ENCODE data around the gene CCDC34. TPM values are rescaled to one million over a fixed set of nuclear protein-coding genes. Genes with fewer than 3 reads are reported as not detected.

Gene CCDC34
- total RNA-seq, 1 donor from 2014 or later, result 4.3 TPM

DNA sequence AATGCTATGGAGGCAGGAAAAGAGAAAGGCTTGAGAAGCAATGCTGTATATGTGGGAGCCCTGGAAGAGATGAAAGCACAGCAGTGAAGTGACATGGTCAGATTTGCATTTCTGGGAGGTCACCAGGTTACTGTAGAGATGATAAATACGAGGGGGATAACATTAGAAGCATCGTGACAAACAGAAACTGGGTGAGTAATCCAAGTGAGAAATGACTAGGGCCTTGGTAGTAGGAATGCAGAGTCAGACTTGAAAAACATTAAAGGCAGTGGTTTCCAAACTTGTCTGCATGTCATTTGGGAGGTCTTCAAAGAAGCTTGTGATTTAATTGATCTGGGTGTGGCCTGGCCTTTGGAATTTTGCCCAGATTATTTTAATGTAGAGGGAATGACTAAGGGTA, 43.9 kb downstream of the CCDC34 start:
- no peak for DNase-seq (ENCODE audit: low spot score)
- Mint-ChIP-seq H3K9me3 (ENCODE audit: low read depth) (peaks cover 7% of the 10 kb centered on the region), H3K27me3 (ENCODE audit: low read depth) (no peaks in the 10 kb centered on the region), H3K4me1 (ENCODE audit: low read depth) (peaks cover 47% of the 10 kb centered on the region), H3K27ac (ENCODE audit: unreplicated experiment) (no peak overlapping the region), H3K4me3 (ENCODE audit: unreplicated experiment) (no peak overlapping the region), H3K36me3 (ENCODE audit: low read depth) (peaks cover 5% of the 10 kb centered on the region)
- TF ChIP-seq, protein P1, sequence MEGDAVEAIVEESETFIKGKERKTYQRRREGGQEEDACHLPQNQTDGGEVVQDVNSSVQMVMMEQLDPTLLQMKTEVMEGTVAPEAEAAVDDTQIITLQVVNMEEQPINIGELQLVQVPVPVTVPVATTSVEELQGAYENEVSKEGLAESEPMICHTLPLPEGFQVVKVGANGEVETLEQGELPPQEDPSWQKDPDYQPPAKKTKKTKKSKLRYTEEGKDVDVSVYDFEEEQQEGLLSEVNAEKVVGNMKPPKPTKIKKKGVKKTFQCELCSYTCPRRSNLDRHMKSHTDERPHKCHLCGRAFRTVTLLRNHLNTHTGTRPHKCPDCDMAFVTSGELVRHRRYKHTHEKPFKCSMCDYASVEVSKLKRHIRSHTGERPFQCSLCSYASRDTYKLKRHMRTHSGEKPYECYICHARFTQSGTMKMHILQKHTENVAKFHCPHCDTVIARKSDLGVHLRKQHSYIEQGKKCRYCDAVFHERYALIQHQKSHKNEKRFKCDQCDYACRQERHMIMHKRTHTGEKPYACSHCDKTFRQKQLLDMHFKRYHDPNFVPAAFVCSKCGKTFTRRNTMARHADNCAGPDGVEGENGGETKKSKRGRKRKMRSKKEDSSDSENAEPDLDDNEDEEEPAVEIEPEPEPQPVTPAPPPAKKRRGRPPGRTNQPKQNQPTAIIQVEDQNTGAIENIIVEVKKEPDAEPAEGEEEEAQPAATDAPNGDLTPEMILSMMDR (IDR thresholded peaks at IDR 0.05), result no peak

DNA sequence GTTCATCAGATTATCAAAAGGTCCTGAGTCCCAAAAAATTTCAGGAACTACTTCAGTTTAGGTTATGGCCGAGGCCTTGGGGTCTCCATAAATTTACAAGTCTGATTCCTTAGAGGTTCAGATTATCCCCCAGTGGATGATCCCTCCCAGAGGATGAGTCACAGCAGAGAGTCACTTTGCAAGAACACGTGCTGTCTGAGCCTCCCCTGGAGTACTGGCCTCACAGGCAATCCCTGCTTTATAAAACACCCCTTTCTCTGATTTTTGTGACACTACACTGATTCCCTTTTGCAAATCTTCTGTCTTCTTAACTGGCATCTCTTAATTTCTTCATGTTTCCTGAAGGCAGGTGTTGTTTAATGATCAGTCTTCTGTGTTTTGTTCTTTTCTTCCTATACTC, 45.3 kb downstream of the CCDC34 start:
- Mint-ChIP-seq H3K4me3 (ENCODE audit: unreplicated experiment) (no peak overlapping the region), H3K27ac (ENCODE audit: unreplicated experiment) (no peak overlapping the region), H3K36me3 (ENCODE audit: low read depth) (peaks cover 3% of the 10 kb centered on the region), H3K9me3 (ENCODE audit: low read depth) (peaks cover 2% of the 10 kb centered on the region), H3K4me1 (ENCODE audit: low read depth) (peaks cover 52% of the 10 kb centered on the region), H3K27me3 (ENCODE audit: low read depth) (no peaks in the 10 kb centered on the region)
- TF ChIP-seq, protein P1 (IDR thresholded peaks at IDR 0.05), result no peak
- no peak for DNase-seq (ENCODE audit: low spot score)

DNA sequence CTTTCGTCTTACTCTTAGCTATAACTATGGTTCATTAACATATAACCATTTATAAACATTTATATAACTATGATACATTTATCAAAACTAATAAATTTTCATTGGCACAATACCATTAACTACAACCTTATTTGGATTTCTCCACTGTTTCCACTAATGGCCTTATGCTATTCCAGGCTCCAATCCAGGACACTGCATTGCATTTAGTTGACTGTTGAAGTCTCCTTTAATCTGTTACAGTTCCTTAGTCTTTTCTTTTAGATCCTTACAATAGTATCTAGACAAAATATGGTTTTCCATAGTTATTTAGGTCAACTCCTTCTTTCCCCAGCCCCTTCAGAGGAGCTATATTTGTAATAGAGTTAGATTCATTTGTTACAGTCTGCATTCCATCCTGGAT, 47.2 kb downstream of the CCDC34 start:
- H3K27me3 Mint-ChIP-seq (ENCODE audit: low read depth), result no peaks in the 10 kb centered on the region
- H3K4me3 Mint-ChIP-seq (ENCODE audit: unreplicated experiment), result no peak overlapping the region
- H3K36me3 Mint-ChIP-seq (ENCODE audit: low read depth), result no peaks in the 10 kb centered on the region
- H3K9me3 Mint-ChIP-seq (ENCODE audit: low read depth), result no peaks in the 10 kb centered on the region
- TF ChIP-seq, protein P1 (IDR thresholded peaks at IDR 0.05), result no peak
- peak overlapping the region; percentile 65 for H3K27ac Mint-ChIP-seq (ENCODE audit: unreplicated experiment)
- no peak for DNase-seq (ENCODE audit: low spot score)
- peaks cover 59% of the 10 kb centered on the region for H3K4me1 Mint-ChIP-seq (ENCODE audit: low read depth)

DNA sequence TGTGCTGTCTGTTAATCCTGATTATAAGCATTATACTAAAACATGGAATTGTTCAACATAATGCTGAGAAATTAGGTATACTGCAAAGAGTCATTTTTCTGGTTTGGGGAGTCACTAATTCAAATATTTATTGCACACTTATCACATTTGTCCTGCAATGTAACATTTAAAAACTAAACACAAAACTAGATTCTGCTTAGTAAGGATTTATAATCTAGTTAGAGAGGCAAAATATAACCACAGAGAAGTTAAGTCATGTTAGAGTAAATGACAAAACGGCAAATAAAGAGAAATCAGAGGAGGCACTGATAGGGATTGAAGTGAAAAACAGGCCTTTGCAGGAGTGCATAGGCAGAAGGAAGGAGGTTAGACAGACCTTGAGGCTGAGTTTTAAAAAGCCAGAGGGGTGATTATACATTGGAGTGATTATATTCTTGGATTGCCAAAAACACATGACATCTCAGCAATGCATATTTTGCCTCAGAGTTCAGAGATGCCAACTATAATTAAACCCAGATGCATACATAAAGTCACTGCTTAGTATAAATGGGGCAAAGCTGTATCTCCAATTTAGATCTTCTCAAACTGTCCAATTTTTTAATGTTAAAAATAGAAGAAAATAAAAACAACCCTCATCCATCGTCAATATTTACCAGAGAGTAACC, 49.7 kb downstream of the CCDC34 start:
- Mint-ChIP-seq H3K9me3 (ENCODE audit: low read depth) (no peaks in the 10 kb centered on the region), H3K36me3 (ENCODE audit: low read depth) (no peaks in the 10 kb centered on the region), H3K27ac (ENCODE audit: unreplicated experiment) (no peak overlapping the region), H3K27me3 (ENCODE audit: low read depth) (no peaks in the 10 kb centered on the region), H3K4me3 (ENCODE audit: unreplicated experiment) (no peak overlapping the region), H3K4me1 (ENCODE audit: low read depth) (peaks cover 58% of the 10 kb centered on the region)
- TF ChIP-seq, protein P1 (IDR thresholded peaks at IDR 0.05), result no peak
- no peak for DNase-seq (ENCODE audit: low spot score)

DNA sequence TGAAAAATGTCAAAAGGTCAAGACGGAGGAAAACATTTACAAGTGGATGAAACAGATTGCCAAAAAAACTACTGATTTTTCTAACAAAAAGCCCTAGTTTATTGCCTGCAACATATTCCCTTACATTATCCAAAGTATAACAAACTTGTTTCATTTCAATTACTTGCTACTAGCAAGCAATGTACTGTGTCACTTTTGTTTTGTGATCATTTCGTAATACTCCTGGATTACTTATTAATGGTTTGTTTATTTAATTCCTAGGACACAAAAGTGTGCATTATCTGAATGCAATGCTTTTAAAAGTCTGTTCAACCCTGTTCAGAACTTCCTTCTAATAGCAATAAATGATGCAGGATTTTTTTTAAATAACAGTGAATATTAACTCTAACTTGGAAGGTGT, 50.9 kb downstream of the CCDC34 start:
- Mint-ChIP-seq H3K27me3 (ENCODE audit: low read depth) (no peaks in the 10 kb centered on the region), H3K4me3 (ENCODE audit: unreplicated experiment) (no peak overlapping the region), H3K9me3 (ENCODE audit: low read depth) (no peaks in the 10 kb centered on the region), H3K27ac (ENCODE audit: unreplicated experiment) (no peak overlapping the region), H3K4me1 (ENCODE audit: low read depth) (peaks cover 48% of the 10 kb centered on the region), H3K36me3 (ENCODE audit: low read depth) (no peaks in the 10 kb centered on the region)
- no peak for DNase-seq (ENCODE audit: low spot score)
- TF ChIP-seq, protein P1 (IDR thresholded peaks at IDR 0.05), result no peak
